ENCODE results near the gene MOB4. TPM values are rescaled to one million over a fixed set of nuclear protein-coding genes. Genes with fewer than 3 reads are reported as not detected.
A peak's percentile ranks its signal among the peaks of the same experiment; 100 is the strongest.

The MOB4 gene
- total and polyA plus RNA-seq, 2 experiments from 2014 or later = 68.2 to 87.0 TPM

GRCh38 chr2:197596766-197597165 lies 80.9 kb downstream of the MOB4 start:
- Mint-ChIP-seq H3K27ac (no peak overlapping the region), H3K36me3 (ENCODE audit: low read depth) (peaks cover 32% of the 10 kb centered on the region), H3K9me3 (peaks cover 17% of the 10 kb centered on the region), H3K4me3 (no peak overlapping the region), H3K4me1 (peaks cover 31% of the 10 kb centered on the region), H3K27me3 (ENCODE audit: insufficient read depth, low read depth, poor library complexity) (peaks cover 11% of the 10 kb centered on the region)
- H3F3A ChIP-seq (replicated peaks; ENCODE audit: low read depth) = no peaks in the 10 kb centered on the region
- no peak overlapping the region for H2AFZ ChIP-seq
- peaks cover 21% of the 10 kb centered on the region for H3K4me1 ChIP-seq (ENCODE audit: insufficient read depth)
- ATAC-seq = no peak
- no peaks in the 10 kb centered on the region for H4K20me1 ChIP-seq (replicated peaks; ENCODE audit: insufficient read depth)
- H3K36me3 ChIP-seq (ENCODE audit: insufficient read depth) = no peaks in the 10 kb centered on the region
- TF ChIP-seq, protein P1, sequence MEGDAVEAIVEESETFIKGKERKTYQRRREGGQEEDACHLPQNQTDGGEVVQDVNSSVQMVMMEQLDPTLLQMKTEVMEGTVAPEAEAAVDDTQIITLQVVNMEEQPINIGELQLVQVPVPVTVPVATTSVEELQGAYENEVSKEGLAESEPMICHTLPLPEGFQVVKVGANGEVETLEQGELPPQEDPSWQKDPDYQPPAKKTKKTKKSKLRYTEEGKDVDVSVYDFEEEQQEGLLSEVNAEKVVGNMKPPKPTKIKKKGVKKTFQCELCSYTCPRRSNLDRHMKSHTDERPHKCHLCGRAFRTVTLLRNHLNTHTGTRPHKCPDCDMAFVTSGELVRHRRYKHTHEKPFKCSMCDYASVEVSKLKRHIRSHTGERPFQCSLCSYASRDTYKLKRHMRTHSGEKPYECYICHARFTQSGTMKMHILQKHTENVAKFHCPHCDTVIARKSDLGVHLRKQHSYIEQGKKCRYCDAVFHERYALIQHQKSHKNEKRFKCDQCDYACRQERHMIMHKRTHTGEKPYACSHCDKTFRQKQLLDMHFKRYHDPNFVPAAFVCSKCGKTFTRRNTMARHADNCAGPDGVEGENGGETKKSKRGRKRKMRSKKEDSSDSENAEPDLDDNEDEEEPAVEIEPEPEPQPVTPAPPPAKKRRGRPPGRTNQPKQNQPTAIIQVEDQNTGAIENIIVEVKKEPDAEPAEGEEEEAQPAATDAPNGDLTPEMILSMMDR (conservative IDR thresholded peaks at IDR 0.05; ENCODE audit: low read depth in 2 of 2) = no peak
- TF ChIP-seq ETS1 (IDR thresholded peaks at IDR 0.05) (no peak), NANOG (IDR thresholded peaks at IDR 0.05; ENCODE audit: borderline replicate concordance) (no peak), STAT1 (IDR thresholded peaks at IDR 0.05; ENCODE audit: unreplicated experiment) (no peak), EZH2phosphoT487 (IDR thresholded peaks at IDR 0.05; ENCODE audit: unreplicated experiment) (no peak), POLR2AphosphoS5 (IDR thresholded peaks at IDR 0.05; ENCODE audit: low read depth) (no peak), REST (IDR thresholded peaks at IDR 0.05; ENCODE audit: unreplicated experiment) (no peak)
- TF ChIP-seq, protein P2, sequence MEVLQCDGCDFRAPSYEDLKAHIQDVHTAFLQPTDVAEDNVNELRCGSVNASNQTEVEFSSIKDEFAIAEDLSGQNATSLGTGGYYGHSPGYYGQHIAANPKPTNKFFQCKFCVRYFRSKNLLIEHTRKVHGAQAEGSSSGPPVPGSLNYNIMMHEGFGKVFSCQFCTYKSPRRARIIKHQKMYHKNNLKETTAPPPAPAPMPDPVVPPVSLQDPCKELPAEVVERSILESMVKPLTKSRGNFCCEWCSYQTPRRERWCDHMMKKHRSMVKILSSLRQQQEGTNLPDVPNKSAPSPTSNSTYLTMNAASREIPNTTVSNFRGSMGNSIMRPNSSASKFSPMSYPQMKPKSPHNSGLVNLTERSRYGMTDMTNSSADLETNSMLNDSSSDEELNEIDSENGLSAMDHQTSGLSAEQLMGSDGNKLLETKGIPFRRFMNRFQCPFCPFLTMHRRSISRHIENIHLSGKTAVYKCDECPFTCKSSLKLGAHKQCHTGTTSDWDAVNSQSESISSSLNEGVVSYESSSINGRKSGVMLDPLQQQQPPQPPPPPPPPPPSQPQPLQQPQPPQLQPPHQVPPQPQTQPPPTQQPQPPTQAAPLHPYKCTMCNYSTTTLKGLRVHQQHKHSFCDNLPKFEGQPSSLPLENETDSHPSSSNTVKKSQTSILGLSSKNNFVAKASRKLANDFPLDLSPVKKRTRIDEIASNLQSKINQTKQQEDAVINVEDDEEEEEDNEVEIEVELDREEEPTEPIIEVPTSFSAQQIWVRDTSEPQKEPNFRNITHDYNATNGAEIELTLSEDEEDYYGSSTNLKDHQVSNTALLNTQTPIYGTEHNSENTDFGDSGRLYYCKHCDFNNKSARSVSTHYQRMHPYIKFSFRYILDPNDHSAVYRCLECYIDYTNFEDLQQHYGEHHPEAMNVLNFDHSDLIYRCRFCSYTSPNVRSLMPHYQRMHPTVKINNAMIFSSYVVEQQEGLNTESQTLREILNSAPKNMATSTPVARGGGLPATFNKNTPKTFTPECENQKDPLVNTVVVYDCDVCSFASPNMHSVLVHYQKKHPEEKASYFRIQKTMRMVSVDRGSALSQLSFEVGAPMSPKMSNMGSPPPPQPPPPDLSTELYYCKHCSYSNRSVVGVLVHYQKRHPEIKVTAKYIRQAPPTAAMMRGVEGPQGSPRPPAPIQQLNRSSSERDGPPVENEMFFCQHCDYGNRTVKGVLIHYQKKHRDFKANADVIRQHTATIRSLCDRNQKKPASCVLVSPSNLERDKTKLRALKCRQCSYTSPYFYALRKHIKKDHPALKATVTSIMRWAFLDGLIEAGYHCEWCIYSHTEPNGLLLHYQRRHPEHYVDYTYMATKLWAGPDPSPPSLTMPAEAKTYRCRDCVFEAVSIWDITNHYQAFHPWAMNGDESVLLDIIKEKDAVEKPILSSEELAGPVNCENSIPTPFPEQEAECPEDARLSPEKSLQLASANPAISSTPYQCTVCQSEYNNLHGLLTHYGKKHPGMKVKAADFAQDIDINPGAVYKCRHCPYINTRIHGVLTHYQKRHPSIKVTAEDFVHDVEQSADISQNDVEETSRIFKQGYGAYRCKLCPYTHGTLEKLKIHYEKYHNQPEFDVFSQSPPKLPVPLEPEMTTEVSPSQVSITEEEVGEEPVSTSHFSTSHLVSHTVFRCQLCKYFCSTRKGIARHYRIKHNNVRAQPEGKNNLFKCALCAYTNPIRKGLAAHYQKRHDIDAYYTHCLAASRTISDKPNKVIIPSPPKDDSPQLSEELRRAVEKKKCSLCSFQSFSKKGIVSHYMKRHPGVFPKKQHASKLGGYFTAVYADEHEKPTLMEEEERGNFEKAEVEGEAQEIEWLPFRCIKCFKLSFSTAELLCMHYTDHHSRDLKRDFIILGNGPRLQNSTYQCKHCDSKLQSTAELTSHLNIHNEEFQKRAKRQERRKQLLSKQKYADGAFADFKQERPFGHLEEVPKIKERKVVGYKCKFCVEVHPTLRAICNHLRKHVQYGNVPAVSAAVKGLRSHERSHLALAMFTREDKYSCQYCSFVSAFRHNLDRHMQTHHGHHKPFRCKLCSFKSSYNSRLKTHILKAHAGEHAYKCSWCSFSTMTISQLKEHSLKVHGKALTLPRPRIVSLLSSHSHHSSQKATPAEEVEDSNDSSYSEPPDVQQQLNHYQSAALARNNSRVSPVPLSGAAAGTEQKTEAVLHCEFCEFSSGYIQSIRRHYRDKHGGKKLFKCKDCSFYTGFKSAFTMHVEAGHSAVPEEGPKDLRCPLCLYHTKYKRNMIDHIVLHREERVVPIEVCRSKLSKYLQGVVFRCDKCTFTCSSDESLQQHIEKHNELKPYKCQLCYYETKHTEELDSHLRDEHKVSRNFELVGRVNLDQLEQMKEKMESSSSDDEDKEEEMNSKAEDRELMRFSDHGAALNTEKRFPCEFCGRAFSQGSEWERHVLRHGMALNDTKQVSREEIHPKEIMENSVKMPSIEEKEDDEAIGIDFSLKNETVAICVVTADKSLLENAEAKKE (CRISPR knock-in tag; IDR thresholded peaks at IDR 0.05) = no peak
- no peak overlapping the region for H3K4me3 ChIP-seq
- no peaks in the 10 kb centered on the region for H3K79me2 ChIP-seq (replicated peaks; ENCODE audit: insufficient read depth)
- DNase-seq (ENCODE audit: low spot score) = no peak
- peak overlapping the region; percentile 31 for H3K4me2 ChIP-seq
- 0 out of 2 replicates have a peak overlapping the region, but pooled peaks have one; percentile 9 for H3K27ac ChIP-seq (ENCODE audit: low read depth)
- no peaks in the 10 kb centered on the region; the same call in 1 of the 2 replicates for H3K9me2 ChIP-seq (ENCODE audit: insufficient read depth)
- H3K27me3 ChIP-seq (ENCODE audit: insufficient read depth) = no peaks in the 10 kb centered on the region

Data from GM23338 (cell line).